Measurements from ENCODE around the gene ATP6V0A1. TPM values are rescaled to one million over a fixed set of nuclear protein-coding genes. Genes with fewer than 3 reads are reported as not detected.

The ATP6V0A1 gene
- total RNA-seq, 1 donor from 2014 or later: 103 TPM

- peaks cover 17% of the 10 kb centered on the region for H3K27me3 Mint-ChIP-seq (ENCODE audit: unreplicated experiment)
- no peak for TF ChIP-seq CTCF (IDR thresholded peaks at IDR 0.05; ENCODE audit: unreplicated experiment)
- DNase-seq (ENCODE audit: low spot score): no peak
- no peaks in the 10 kb centered on the region for H3K9me3 Mint-ChIP-seq (ENCODE audit: unreplicated experiment)
- peaks cover 28% of the 10 kb centered on the region for H3K36me3 Mint-ChIP-seq (ENCODE audit: low read depth, unreplicated experiment)
- H3K27ac Mint-ChIP-seq (ENCODE audit: unreplicated experiment): peak overlapping the region; percentile 74
- peaks cover 66% of the 10 kb centered on the region for H3K4me1 Mint-ChIP-seq (ENCODE audit: unreplicated experiment)
- peak overlapping the region; percentile 47 for H3K4me3 Mint-ChIP-seq (ENCODE audit: unreplicated experiment)
Measured at GRCh38 chr17:42522263-42522790, 63.6 kb downstream of the ATP6V0A1 start.

- TF ChIP-seq CTCF (IDR thresholded peaks at IDR 0.05; ENCODE audit: unreplicated experiment): no peak
- peaks cover 17% of the 10 kb centered on the region for H3K27me3 Mint-ChIP-seq (ENCODE audit: unreplicated experiment)
- no peaks in the 10 kb centered on the region for H3K9me3 Mint-ChIP-seq (ENCODE audit: unreplicated experiment)
- H3K36me3 Mint-ChIP-seq (ENCODE audit: low read depth, unreplicated experiment): peaks cover 29% of the 10 kb centered on the region
- H3K4me1 Mint-ChIP-seq (ENCODE audit: unreplicated experiment): peaks cover 63% of the 10 kb centered on the region
- H3K4me3 Mint-ChIP-seq (ENCODE audit: unreplicated experiment): peak overlapping the region; percentile 47
- no peak for DNase-seq (ENCODE audit: low spot score)
- peak overlapping the region; percentile 57 for H3K27ac Mint-ChIP-seq (ENCODE audit: unreplicated experiment)
Measured at GRCh38 chr17:42522798-42523278, 64.2 kb downstream of the ATP6V0A1 start.

- no peak for TF ChIP-seq CTCF (IDR thresholded peaks at IDR 0.05; ENCODE audit: unreplicated experiment)
- Mint-ChIP-seq H3K27me3 (ENCODE audit: unreplicated experiment) (peaks cover 6% of the 10 kb centered on the region), H3K4me3 (ENCODE audit: unreplicated experiment) (no peak overlapping the region), H3K4me1 (ENCODE audit: unreplicated experiment) (peaks cover 46% of the 10 kb centered on the region), H3K27ac (ENCODE audit: unreplicated experiment) (peak overlapping the region; percentile 74), H3K36me3 (ENCODE audit: low read depth, unreplicated experiment) (peaks cover 25% of the 10 kb centered on the region), H3K9me3 (ENCODE audit: unreplicated experiment) (no peaks in the 10 kb centered on the region)
- DNase-seq (ENCODE audit: low spot score): no peak
Measured at GRCh38 chr17:42525221-42525620, 66.5 kb downstream of the ATP6V0A1 start.

GRCh38 chr17:42526031-42526444 lies 67.4 kb downstream of the ATP6V0A1 start:
- H3K9me3 Mint-ChIP-seq (ENCODE audit: unreplicated experiment): no peaks in the 10 kb centered on the region
- peaks cover 41% of the 10 kb centered on the region for H3K4me1 Mint-ChIP-seq (ENCODE audit: unreplicated experiment)
- no peak for DNase-seq (ENCODE audit: low spot score)
- H3K36me3 Mint-ChIP-seq (ENCODE audit: low read depth, unreplicated experiment): peaks cover 22% of the 10 kb centered on the region
- peak overlapping the region; percentile 94 for H3K27ac Mint-ChIP-seq (ENCODE audit: unreplicated experiment)
- no peak overlapping the region for H3K4me3 Mint-ChIP-seq (ENCODE audit: unreplicated experiment)
- TF ChIP-seq CTCF (IDR thresholded peaks at IDR 0.05; ENCODE audit: unreplicated experiment): no peak
- peaks cover 6% of the 10 kb centered on the region for H3K27me3 Mint-ChIP-seq (ENCODE audit: unreplicated experiment)

GRCh38 chr17:42527932-42528331 lies 69.3 kb downstream of the ATP6V0A1 start:
- H3K27ac Mint-ChIP-seq (ENCODE audit: unreplicated experiment): peak overlapping the region; percentile 24
- no peak for DNase-seq (ENCODE audit: low spot score)
- H3K9me3 Mint-ChIP-seq (ENCODE audit: unreplicated experiment): no peaks in the 10 kb centered on the region
- peaks cover 6% of the 10 kb centered on the region for H3K27me3 Mint-ChIP-seq (ENCODE audit: unreplicated experiment)
- peaks cover 29% of the 10 kb centered on the region for H3K4me1 Mint-ChIP-seq (ENCODE audit: unreplicated experiment)
- H3K4me3 Mint-ChIP-seq (ENCODE audit: unreplicated experiment): no peak overlapping the region
- peaks cover 8% of the 10 kb centered on the region for H3K36me3 Mint-ChIP-seq (ENCODE audit: low read depth, unreplicated experiment)
- TF ChIP-seq CTCF (IDR thresholded peaks at IDR 0.05; ENCODE audit: unreplicated experiment): no peak
